Stomach (tissue), 9 donors: ENCODE measurements around the gene LYRM2. TPM values are rescaled to one million over a fixed set of nuclear protein-coding genes. Genes with fewer than 3 reads are reported as not detected.

ENCODE experiments used
- DNase-seq, 2 donors: peaks; one replicate each; pipeline versions ENCODE4 v3.0.0 to v3.0.0-alpha.2; 2013 to 2019
- H3K27ac ChIP-seq, 5 donors: fragments of 200-600 bp in 4 of 5; sonication (generic) in 4 of 5; one replicate each; pipeline ENCODE4 v1.5.1; 2013 to 2019; ENCODE audit warnings: mild to moderate bottlenecking in 1 of 5, moderate library complexity in 1 of 5
- H3K27me3 ChIP-seq, 3 donors: fragments of 200-600 bp; sonication (generic); one replicate each; pipeline ENCODE4 v1.5.1; 2017 to 2019; ENCODE audit warnings: mixed run types in 1 of 3
- H3K36me3 ChIP-seq, 4 donors: fragments of 200-600 bp; sonication (generic); 1 replicate in 3 of 4; 2 replicates in 1 of 4; pipeline ENCODE4 v1.5.1; 2016 to 2019
- H3K4me1 ChIP-seq, 4 donors: fragments of 200-600 bp; sonication (generic); one replicate each; pipeline ENCODE4 v1.5.1; 2016 to 2019
- H3K4me3 ChIP-seq, 4 donors: fragments of 200-600 bp; sonication (generic) in 3 of 4; one replicate each; pipeline ENCODE4 v1.5.1; 2016 to 2019; ENCODE audit warnings: mild to moderate bottlenecking in 1 of 4
- H3K9me3 ChIP-seq, 4 donors: fragments of 200-600 bp; sonication (generic); one replicate each; pipeline ENCODE4 v1.5.1; 2016 to 2019
- CTCF ChIP-seq, 7 experiments: fragments of 450-650 bp in 4 of 7; fragments of 200-600 bp in 3 of 7; sonication (generic) in 3 of 7; IDR thresholded peaks; one replicate each; pipeline ENCODE4 v1.5.1; 2016 to 2019; ENCODE audit warnings: antibody characterized with exemption in 7 of 7, control low read depth in 2 of 7, mild to moderate bottlenecking in 1 of 7
- EP300 ChIP-seq: sonication (generic); formaldehyde crosslinking; IDR thresholded peaks from one replicate; pipeline ENCODE4 v1.6.1; 2017; ENCODE audit warnings: antibody characterized with exemption
- POLR2A ChIP-seq, 4 donors: fragments of 450-650 bp; IDR thresholded peaks; one replicate each; pipeline ENCODE4 v1.6.1; 2016; ENCODE audit warnings: antibody characterized with exemption in 4 of 4, control low read depth in 2 of 4, mild to moderate bottlenecking in 1 of 4, moderate library complexity in 1 of 4
- POLR2AphosphoS5 ChIP-seq, 3 donors: sonication (generic); formaldehyde crosslinking; IDR thresholded peaks; one replicate each; pipeline ENCODE4 v1.6.1; 2016; ENCODE audit warnings: antibody characterized with exemption in 3 of 3
- WGBS, 5 donors: extraction: QIAGEN DNeasy Blood & Tissue Kit in 3 of 5; methylation state at CpG; one replicate each; pipeline versions ENCODE4 v1.1.5 to v1.1.7; 2013 to 2018; 5-methylcytosine and 5-hydroxymethylcytosine counted together
- intact Hi-C: fragments of 100-400 bp; cut with DNase I; formaldehyde crosslinking; loops from one replicate; pipeline ENCODE4 v1.15.1; 2023; ENCODE audit warnings: low total_unique reads
- polyA plus RNA-seq, 3 donors: library from polyadenylated mRNA; stranded (reverse); fragments of 200-250 nt; gene quantifications; one replicate each; pipeline ENCODE4 v1.2.3, GENCODE V29; 2013
- total RNA-seq, 5 donors: library from RNA; depleted of rRNA; stranded (reverse); fragments of >200 nt; gene quantifications; one replicate each; pipeline versions ENCODE4 v1.1.0 to v1.2.3, GENCODE V29; 2014 to 2016
- donor health status: healthy with polysubstance abuse.
- donor health status: Bipolar disorder and iron deficiency.
- donor health status: healthy.

Gene LYRM2
- total and polyA plus RNA-seq, 8 donors: 1.4 to 26.7 (median 13.0) TPM

GRCh38 chr6:89583559-89583958 lies 55.0 kb downstream of the LYRM2 start:
- intact Hi-C loops: no loop called here
- DNase-seq: no peak
- WGBS, 5 donors: 83 to 95% (median 93%) methylated on average over 2 of the region's 2 CpGs
- no peaks in the 10 kb centered on the region for H3K9me3 ChIP-seq
- no peaks in the 10 kb centered on the region for H3K4me1 ChIP-seq
- no peaks in the 10 kb centered on the region for H3K27me3 ChIP-seq
- H3K4me3 ChIP-seq: no peak overlapping the region
- no peaks in the 10 kb centered on the region for H3K36me3 ChIP-seq
- TF ChIP-seq CTCF (IDR thresholded peaks at IDR 0.05): no peak
- H3K27ac ChIP-seq: no peak overlapping the region

- TF ChIP-seq POLR2A (IDR thresholded peaks at IDR 0.05) (no peak), POLR2AphosphoS5 (IDR thresholded peaks at IDR 0.05) (no peak), CTCF (IDR thresholded peaks at IDR 0.05) (no peak), EP300 (no peak)
- WGBS, 5 donors: 76 to 85% (median 81%) methylated on average over 4 of the region's 4 CpGs
- Histone ChIP-seq H3K4me1 (no peaks in the 10 kb centered on the region), H3K36me3 (no peaks in the 10 kb centered on the region), H3K4me3 (no peak overlapping the region), H3K27me3 (no peaks in the 10 kb centered on the region), H3K9me3 (no peaks in the 10 kb centered on the region), H3K27ac (no peak overlapping the region)
- DNase-seq: no peak
- intact Hi-C loops: no loop called here
These were observed 55.8 kb downstream of the LYRM2 start for GRCh38 chr6:89582669-89583325.

GRCh38 chr6:89581689-89582088 lies 56.9 kb downstream of the LYRM2 start:
- H3K27me3 ChIP-seq: no peaks in the 10 kb centered on the region
- no peak overlapping the region for H3K4me3 ChIP-seq
- H3K4me1 ChIP-seq: no peaks in the 10 kb centered on the region
- intact Hi-C loops: no loop called here
- 62 to 83% (median 72%) methylated on average over 4 of the region's 4 CpGs for WGBS, 5 donors
- H3K27ac ChIP-seq: no peak overlapping the region
- TF ChIP-seq CTCF (IDR thresholded peaks at IDR 0.05) (no peak), POLR2A (IDR thresholded peaks at IDR 0.05) (no peak), EP300 (no peak), POLR2AphosphoS5 (IDR thresholded peaks at IDR 0.05) (no peak)
- no peaks in the 10 kb centered on the region for H3K9me3 ChIP-seq
- no peaks in the 10 kb centered on the region for H3K36me3 ChIP-seq
- no peak for DNase-seq

GRCh38 chr6:89580997-89581666 lies 57.4 kb downstream of the LYRM2 start:
- Histone ChIP-seq H3K27ac (no peak overlapping the region), H3K27me3 (no peaks in the 10 kb centered on the region), H3K4me1 (no peaks in the 10 kb centered on the region), H3K9me3 (no peaks in the 10 kb centered on the region), H3K4me3 (no peak overlapping the region), H3K36me3 (no peaks in the 10 kb centered on the region)
- WGBS, 5 donors: 75 to 85% (median 84%) methylated on average over 3 of the region's 3 CpGs
- DNase-seq: no peak
- no peak for TF ChIP-seq POLR2AphosphoS5 (IDR thresholded peaks at IDR 0.05)
- TF ChIP-seq EP300: no peak
- TF ChIP-seq CTCF (IDR thresholded peaks at IDR 0.05): no peak
- TF ChIP-seq POLR2A (IDR thresholded peaks at IDR 0.05): no peak
- intact Hi-C loops: no loop called here
